Loucy (cell line): ENCODE measurements around the gene CPNE6.

Experiments
- H2AFZ ChIP-seq: fragments of 200-600 bp; sonication (generic); 2 replicates; pipeline ENCODE4 v1.6.0; 2016; ENCODE audit warnings: antibody characterized with exemption, mild to moderate bottlenecking, low read length, moderate library complexity
- H3F3A ChIP-seq: fragments of 200-600 bp; 2 replicates; pipeline ENCODE4 v1.6.0; 2016; ENCODE audit warnings: antibody characterized with exemption, low read depth, mild to moderate bottlenecking
- H3K27me3 ChIP-seq: fragments of 200-600 bp; sonication (generic); 2 replicates; pipeline ENCODE4 v1.6.1; 2014; ENCODE audit warnings: low read length, mild to moderate bottlenecking; ENCODE audit not compliant: insufficient read depth, poor library complexity, severe bottlenecking
- H3K36me3 ChIP-seq: fragments of 200-600 bp; sonication (generic); 2 replicates; pipeline ENCODE4 v1.6.1; 2016; ENCODE audit warnings: low read length; ENCODE audit not compliant: insufficient read depth
- H3K4me1 ChIP-seq: fragments of 200-600 bp; sonication (generic); 2 replicates; pipeline ENCODE4 v1.5.1; 2014; ENCODE audit warnings: low read length, mild to moderate bottlenecking; ENCODE audit not compliant: insufficient read depth, poor library complexity, severe bottlenecking
- H3K4me2 ChIP-seq: fragments of 200-600 bp; sonication (generic); 2 replicates; pipeline ENCODE4 v1.6.0; 2014; ENCODE audit warnings: antibody characterized with exemption, low read length, low read depth, mild to moderate bottlenecking; ENCODE audit not compliant: poor library complexity, severe bottlenecking
- H3K4me3 ChIP-seq: fragments of 200-600 bp; sonication (generic); 2 replicates; pipeline ENCODE4 v1.5.1; 2014; ENCODE audit warnings: low read length, mild to moderate bottlenecking, mixed read lengths; ENCODE audit not compliant: poor library complexity, severe bottlenecking
- H3K79me2 ChIP-seq: fragments of 200-600 bp; sonication (generic); 2 replicates; pipeline ENCODE4 v1.6.1; 2014; ENCODE audit warnings: low read length; ENCODE audit not compliant: insufficient read depth
- H3K9ac ChIP-seq: fragments of 200-600 bp; sonication (generic); 2 replicates; pipeline ENCODE4 v1.6.0; 2014; ENCODE audit warnings: mild to moderate bottlenecking, low read depth, low read length, moderate library complexity; ENCODE audit not compliant: poor library complexity, severe bottlenecking
- H3K9me2 ChIP-seq: fragments of 200-600 bp; sonication (generic); replicated peaks from 2 replicates; pipeline ENCODE4 v1.6.1; 2016; ENCODE audit warnings: low read depth, low read length, mixed read lengths
- H3K9me3 ChIP-seq: fragments of 200-600 bp; sonication (generic); 2 replicates; pipeline ENCODE4 v1.6.1; 2014; ENCODE audit warnings: mild to moderate bottlenecking, antibody characterized with exemption, low read length, low read depth; ENCODE audit not compliant: insufficient read depth
- H4K20me1 ChIP-seq: fragments of 200-600 bp; sonication (generic); 2 replicates; pipeline ENCODE4 v1.6.0; 2014; ENCODE audit warnings: antibody characterized with exemption, low read length, mild to moderate bottlenecking; ENCODE audit not compliant: insufficient read depth, poor library complexity, severe bottlenecking
- EZH2phosphoT487 ChIP-seq: fragments of 200-600 bp; IDR thresholded peaks from 2 replicates; pipeline ENCODE4 v1.6.1; 2018; ENCODE audit warnings: antibody characterized with exemption, mild to moderate bottlenecking, moderate library complexity, borderline replicate concordance
- TF ChIP-seq, protein P1 (sequence below): fragments of 200-600 bp; sonication (generic); conservative IDR thresholded peaks from 2 replicates; pipeline ENCODE4 v1.5.1; 2014; ENCODE audit warnings: mild to moderate bottlenecking, antibody characterized with exemption, low read length

CPNE6 gene

DNA sequence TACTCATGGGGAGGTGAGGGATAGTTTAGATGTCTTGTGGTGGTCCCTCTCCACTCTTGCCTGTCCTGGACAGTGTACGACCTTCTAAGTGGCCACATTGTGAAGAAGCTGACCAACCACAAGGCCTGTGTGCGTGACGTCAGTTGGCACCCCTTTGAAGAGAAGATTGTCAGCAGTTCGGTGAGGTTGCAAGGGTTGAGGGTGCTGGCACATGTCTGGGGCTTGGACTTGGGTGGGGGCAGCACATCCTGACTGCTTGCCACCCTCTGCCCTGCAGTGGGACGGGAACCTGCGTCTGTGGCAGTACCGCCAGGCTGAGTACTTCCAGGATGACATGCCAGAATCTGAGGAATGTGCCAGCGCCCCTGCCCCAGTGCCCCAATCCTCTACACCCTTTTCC is 51.5 kb downstream of the CPNE6 start:
- no peaks in the 10 kb centered on the region for H3K9me2 ChIP-seq
- H3K4me1 ChIP-seq, result no peaks in the 10 kb centered on the region
- H3K4me2 ChIP-seq, result no peak overlapping the region
- no peaks in the 10 kb centered on the region for H4K20me1 ChIP-seq
- H3F3A ChIP-seq, result no peaks in the 10 kb centered on the region
- TF ChIP-seq, protein P1, sequence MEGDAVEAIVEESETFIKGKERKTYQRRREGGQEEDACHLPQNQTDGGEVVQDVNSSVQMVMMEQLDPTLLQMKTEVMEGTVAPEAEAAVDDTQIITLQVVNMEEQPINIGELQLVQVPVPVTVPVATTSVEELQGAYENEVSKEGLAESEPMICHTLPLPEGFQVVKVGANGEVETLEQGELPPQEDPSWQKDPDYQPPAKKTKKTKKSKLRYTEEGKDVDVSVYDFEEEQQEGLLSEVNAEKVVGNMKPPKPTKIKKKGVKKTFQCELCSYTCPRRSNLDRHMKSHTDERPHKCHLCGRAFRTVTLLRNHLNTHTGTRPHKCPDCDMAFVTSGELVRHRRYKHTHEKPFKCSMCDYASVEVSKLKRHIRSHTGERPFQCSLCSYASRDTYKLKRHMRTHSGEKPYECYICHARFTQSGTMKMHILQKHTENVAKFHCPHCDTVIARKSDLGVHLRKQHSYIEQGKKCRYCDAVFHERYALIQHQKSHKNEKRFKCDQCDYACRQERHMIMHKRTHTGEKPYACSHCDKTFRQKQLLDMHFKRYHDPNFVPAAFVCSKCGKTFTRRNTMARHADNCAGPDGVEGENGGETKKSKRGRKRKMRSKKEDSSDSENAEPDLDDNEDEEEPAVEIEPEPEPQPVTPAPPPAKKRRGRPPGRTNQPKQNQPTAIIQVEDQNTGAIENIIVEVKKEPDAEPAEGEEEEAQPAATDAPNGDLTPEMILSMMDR, result no peak
- TF ChIP-seq EZH2phosphoT487, result no peak
- H3K4me3 ChIP-seq, result no peak overlapping the region
- no peak overlapping the region for H3K9ac ChIP-seq
- no peak overlapping the region for H2AFZ ChIP-seq
- H3K9me3 ChIP-seq, result no peaks in the 10 kb centered on the region
- no peaks in the 10 kb centered on the region for H3K79me2 ChIP-seq
- no peaks in the 10 kb centered on the region for H3K27me3 ChIP-seq
- H3K36me3 ChIP-seq, result peaks cover 42% of the 10 kb centered on the region

DNA sequence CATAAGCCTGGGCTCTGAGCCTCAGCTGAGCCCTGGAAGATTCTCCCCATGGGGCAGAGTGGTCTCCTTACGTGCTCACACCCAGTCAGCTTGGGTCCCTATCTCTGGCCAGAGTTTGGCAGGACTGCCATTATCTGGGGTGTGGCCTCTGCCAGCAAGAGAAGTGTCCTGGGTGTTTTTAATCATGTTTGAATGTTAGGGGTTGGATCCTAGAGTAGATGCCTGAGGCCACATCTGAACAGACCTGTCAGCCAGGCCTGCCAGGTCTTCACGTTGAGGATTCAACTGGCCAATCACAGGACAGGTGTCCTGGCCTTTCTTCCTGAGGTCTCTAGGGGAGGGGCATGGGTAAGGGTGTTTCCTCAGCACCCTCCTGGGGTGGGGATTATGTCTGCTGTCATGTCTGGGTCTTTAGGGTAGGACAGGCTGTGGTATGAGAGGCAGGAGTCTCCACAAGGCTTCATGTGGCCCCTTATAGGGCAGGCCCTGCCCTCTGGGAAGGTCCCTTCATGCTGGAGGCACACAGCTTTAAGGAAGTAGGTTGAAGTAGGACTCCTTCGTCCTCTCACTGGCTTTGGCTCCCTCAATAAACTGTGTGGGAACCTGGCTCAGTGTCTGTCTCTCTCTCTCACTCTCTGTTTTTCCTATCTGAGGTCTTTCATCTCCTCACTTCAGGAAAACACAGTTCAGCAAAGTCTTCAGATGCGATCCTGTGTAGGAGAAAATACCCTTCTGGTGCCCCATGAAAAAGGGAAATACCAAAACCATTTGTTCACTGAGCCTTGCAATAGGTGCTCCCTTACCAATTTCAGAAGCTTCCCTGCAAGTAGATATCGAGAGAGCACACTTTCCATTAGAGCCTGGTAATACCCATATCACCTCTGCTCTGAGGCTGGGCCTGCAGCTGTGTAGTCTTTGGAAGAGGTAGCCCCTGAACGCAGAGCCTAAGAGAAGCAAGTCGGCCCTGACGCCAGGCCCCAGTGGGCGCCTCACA is 52.4 kb downstream of the CPNE6 start:
- Histone ChIP-seq H3K36me3 (peaks cover 33% of the 10 kb centered on the region), H3K27me3 (no peaks in the 10 kb centered on the region), H3K9me2 (no peaks in the 10 kb centered on the region), H2AFZ (no peak overlapping the region), H3F3A (no peaks in the 10 kb centered on the region), H3K4me2 (no peak overlapping the region), H3K4me1 (no peaks in the 10 kb centered on the region), H3K79me2 (no peaks in the 10 kb centered on the region), H3K9ac (no peak overlapping the region), H3K4me3 (no peak overlapping the region), H3K9me3 (no peaks in the 10 kb centered on the region), H4K20me1 (no peaks in the 10 kb centered on the region)
- no peak for TF ChIP-seq EZH2phosphoT487
- TF ChIP-seq, protein P1, result no peak

DNA sequence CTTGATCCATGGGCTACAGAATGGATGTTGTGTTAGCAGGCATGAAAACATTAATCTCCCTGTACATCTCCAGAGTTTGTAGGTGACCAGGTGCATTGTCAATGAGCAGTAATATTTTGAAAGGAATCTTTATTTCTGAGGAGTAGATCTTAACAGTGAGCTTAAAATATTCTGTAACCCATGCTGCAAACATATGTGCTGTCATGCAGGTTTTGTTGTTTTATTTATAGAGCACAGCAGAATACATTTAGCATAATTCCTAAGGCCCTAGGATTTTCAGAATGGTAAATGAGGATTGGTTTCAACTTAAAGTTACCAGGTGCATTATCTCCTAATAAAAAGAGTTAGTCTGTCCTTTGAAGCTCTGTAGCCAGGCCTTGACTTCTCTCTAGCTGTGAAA is 55.6 kb downstream of the CPNE6 start:
- H3K9me3 ChIP-seq, result no peaks in the 10 kb centered on the region
- no peak overlapping the region for H3K4me3 ChIP-seq
- no peaks in the 10 kb centered on the region for H3K79me2 ChIP-seq
- H3K9ac ChIP-seq, result no peak overlapping the region
- peaks cover 7% of the 10 kb centered on the region; the same call in 1 of the 2 replicates for H3K36me3 ChIP-seq
- peaks cover 8% of the 10 kb centered on the region for H3K4me1 ChIP-seq
- H3F3A ChIP-seq, result no peaks in the 10 kb centered on the region
- no peaks in the 10 kb centered on the region for H3K27me3 ChIP-seq
- H3K4me2 ChIP-seq, result no peak overlapping the region
- H3K9me2 ChIP-seq, result no peaks in the 10 kb centered on the region
- TF ChIP-seq, protein P1, result no peak
- TF ChIP-seq EZH2phosphoT487, result no peak
- H4K20me1 ChIP-seq, result no peaks in the 10 kb centered on the region
- H2AFZ ChIP-seq, result no peak overlapping the region
